ACHN (cell line): ENCODE results near the gene ZCCHC7.
A peak's percentile ranks its signal among the peaks of the same experiment; 100 is the strongest.
"Not testable (repeated sequence)": the region's sequence is repeated elsewhere in the genome, so short reads cannot be mapped to it uniquely, and the experiment has no call there.

Source experiments
- DNase-seq: peaks from one replicate; pipeline ENCODE4 v3.0.0-alpha.2; 2015
- in situ Hi-C: cut with HindIII; loops from 2 replicates; pipeline ENCODE4 v1.10.0; 2017; ENCODE audit warnings: low sequenced_read_pairs, low pct_ligation_motif_present, low pct_unique_long_range_greater_than_20kb

Gene ZCCHC7

GRCh38 chr9:37197158-37198038 is 77.0 kb downstream of the ZCCHC7 start:
- DNase-seq, result no peak
- in situ Hi-C loops, result no loop called here

DNA sequence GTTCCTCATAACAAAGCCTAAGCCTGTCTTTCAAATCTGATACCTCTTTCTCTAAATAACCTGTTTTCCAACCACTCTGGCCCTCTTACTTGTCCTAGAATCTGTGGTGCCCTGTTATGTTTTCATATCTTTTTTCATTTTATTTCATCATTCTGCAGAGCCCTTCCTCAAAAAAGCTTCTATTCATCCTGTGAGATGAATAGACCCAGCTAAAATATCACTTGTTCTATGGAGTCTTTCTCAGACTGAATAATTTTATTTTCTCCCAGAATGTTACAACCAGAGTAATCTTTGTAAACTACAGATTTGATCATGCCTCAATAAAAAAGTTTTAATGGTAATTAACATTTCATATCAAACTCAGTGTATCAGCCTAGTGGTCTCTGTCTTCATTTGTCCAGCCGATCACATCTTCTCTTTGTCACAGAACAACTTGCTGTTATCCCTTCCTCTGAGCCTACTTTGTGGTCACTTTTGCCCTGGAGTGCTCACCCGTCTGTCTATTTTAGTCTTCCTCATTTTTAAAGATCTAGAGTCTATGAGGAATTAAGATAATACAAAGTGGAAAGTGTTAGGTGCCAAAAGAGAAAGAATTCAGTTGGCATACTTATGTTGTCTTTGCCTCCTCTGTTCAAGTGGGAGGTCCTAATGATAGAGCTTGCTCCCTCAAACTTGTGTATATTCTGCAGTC is 77.8 kb downstream of the ZCCHC7 start:
- DNase-seq, result no peak
- in situ Hi-C loops, result no loop called here

- in situ Hi-C loops, result no loop called here
- no peak for DNase-seq
These were observed 78.5 kb downstream of the ZCCHC7 start for GRCh38 chr9:37198831-37199230.

DNA sequence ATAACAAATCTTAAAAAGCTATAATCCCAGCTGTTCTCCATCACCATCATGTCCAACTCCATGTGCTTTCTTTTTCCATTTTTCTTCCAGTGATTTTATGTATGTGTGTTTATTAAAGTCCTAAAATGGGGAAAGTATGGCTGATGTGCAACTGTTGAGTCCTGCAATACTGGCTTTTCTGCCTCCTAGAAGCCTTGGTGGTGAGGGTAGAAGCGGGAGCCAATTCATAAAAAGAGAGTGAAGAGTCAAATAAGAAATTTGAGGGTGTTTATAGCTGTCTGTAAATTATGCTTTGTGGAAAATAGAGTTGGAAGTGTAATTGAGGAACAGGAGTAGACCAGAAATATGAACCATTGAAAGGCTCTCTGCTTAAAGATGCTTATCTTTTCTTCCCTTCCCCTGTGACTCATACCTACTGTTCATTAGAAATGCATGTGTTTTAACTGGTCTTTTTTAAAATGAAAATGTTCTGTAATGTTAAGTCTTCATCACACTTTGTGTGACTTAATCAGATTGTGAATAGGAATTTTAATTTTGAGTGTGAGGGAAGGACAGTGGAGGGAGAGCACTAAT is 80.1 kb downstream of the ZCCHC7 start:
- in situ Hi-C loops, result no loop called here

GRCh38 chr9:37201581-37201980 is 81.2 kb downstream of the ZCCHC7 start:
- DNase-seq, result no peak
- in situ Hi-C loops, result no loop called here

More for the DNA sequence above, 80.1 kb downstream of the ZCCHC7 start:
- DNase-seq, result no peak

DNA sequence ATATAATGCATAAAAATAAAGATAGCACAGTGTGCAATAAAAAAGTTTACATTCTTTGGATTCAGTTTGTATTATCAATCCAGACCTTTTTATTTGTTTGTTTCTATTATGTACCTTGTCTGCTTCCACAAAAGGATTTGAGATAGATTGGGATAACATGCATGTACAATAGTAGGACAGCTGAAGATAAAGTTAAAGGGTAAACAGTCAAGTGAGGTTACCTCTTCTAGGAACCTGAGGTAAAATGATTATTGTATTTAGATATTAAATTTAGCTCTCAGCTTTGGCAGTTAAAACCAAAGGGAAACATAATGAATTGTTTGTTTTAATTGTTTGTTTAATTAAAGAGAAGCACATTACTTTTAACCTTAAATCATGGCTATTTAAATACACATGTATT is 81.7 kb downstream of the ZCCHC7 start:
- in situ Hi-C loops, result no loop called here

DNA sequence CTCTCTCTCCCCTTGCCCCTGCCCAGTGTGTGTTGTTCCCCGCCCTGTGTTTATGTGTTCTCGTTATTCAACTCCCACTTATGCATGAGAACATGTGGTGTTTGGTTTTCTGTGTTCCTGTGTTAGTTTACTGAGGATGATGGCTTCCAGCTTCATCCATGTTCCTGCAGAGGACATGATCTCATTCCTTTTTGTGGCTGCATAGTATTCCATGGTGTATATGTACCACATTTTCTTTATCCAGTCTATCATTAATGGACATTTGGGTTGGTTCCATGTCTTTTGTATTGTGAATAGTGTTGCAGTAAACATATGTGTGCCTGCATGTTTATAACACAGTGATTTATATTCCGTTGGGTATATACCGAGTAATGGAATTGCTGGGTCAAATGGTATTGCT is 83.1 kb downstream of the ZCCHC7 start:
- in situ Hi-C loops, DNase-seq: not testable (repeated sequence)

More for the DNA sequence above, 81.7 kb downstream of the ZCCHC7 start:
- DNase-seq, result no peak

DNA sequence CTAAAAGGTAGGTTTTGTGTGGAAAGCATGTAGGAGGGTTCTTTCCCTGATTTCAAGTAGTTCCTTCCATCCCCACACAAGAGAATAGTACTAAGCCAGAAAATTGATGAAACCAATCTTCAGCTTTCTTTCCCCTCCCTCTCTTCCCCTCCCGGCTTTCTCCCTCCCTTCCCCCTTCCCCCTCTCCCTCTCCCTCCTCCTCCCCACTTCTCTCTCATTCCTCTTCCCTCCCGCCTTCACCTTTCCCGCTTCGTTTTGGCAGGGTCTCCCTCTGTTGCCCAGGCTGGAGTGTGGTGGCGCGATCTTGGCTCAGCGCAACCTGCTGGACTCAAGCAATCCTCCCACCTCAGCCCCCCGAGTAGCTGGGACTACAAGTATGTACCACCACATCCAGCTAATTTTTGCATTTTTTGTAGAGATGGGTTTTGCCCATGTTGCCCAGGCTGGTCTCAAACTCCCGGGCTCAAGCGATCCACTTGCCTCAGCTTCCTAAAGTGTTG is 85.8 kb downstream of the ZCCHC7 start:
- in situ Hi-C loops, result no loop called here
- no peak for DNase-seq

DNA sequence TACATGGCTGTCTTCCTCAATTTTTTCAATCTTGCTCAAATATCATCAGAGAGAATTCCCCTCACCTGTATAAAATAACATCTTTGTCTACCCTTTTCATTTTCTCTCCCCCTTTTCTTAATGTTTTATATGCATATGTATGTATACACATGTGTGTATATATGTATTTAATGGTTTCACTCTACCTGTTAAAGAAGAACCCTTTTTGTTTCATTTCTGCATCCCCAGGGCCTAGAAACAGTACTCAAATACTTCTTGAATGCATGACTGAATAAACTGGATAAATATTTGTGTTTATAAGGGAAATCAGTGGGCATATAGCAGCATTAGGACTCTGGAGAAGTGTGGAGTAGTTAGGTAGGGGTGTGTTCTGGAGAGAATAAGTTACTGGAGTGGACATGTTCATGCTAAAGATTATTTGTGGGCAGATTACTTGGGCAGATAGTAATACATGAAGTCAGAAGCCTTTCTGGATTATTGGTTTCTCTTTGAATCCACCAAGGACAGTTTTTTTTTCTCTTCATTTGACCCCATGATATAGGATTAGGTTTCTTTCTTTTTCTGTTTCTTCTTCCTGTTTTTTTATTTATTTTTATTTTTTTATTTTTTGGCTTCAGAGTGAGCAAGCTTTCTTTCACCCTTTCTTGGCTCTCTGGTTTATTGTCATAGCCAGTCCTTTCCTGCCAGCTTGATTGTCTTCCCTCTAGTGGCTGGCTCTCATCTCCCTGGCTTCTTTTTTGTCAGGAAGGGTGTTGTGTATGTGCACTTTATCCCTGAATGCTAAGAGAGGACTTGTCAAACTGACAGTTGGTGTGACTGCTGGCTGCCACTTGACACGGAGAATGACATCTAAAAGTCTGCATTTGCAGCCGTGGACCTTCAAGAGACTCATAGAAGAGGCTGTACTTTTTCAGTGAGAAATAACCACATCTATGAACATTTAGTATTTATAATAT is 89.3 kb downstream of the ZCCHC7 start:
- peak; percentile 10 for DNase-seq
- in situ Hi-C loops, result no loop called here

- in situ Hi-C loops, result no loop called here
- DNase-seq, result no peak
These were observed 90.6 kb downstream of the ZCCHC7 start for GRCh38 chr9:37210737-37211523.

DNA sequence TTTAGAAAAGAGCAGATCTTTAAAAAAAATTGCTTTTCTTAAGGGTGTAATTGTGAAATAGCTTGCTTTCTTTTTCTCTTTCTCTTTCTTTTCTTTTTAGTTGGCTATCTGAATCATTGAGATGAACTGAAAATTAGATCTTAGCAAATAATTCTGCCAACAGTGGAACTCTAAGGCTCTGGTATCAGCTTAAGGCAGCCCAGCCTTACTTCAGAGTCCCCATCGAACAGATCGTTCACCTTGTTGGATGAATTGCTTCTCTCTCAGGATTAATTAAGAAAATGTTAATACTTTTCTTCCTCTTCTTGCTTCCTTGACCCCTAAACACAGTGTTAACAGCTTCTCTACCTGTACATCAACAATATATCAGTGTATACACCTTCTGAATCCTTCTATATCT is 92.1 kb downstream of the ZCCHC7 start:
- in situ Hi-C loops, result no loop called here
- DNase-seq, result no peak

DNA sequence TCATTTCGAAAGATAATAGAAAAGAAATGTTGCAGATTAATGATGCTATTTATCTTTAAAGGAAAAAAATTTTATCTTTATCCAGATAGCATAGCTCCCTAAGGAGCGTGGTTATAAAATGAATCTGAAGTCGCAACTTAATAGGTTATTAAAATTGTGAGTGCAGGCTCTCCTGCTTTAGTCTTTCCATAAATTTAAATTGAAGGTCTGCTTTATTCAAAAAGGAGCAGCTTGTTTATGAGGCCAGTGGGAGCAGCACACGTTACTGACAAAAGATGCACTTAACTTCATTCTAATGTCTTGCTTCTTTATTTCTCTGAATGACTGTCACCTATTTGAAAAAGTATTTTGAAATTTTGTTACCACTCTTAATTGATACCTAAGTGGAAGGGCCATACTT is 95.0 kb downstream of the ZCCHC7 start:
- no peak for DNase-seq
- in situ Hi-C loops, result no loop called here

DNA sequence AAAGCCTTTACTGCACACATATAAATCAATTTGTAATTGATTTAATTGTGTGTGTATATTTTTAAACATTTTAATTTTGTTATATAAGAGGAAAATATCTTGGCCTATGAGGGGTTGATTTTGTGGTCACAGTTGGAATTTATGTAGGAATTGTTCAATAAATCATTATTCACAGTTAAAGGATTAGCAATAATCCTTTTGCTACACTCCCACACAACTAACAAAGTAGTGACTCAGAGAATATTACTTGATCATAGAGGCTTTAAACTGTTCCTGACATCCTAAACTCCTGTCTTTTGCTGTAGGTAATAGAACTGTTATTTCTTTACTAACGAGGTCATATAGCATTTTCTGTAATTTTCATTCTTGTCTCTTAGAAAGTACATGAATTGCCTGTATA is 95.5 kb downstream of the ZCCHC7 start:
- no peak for DNase-seq
- in situ Hi-C loops, result no loop called here

DNA sequence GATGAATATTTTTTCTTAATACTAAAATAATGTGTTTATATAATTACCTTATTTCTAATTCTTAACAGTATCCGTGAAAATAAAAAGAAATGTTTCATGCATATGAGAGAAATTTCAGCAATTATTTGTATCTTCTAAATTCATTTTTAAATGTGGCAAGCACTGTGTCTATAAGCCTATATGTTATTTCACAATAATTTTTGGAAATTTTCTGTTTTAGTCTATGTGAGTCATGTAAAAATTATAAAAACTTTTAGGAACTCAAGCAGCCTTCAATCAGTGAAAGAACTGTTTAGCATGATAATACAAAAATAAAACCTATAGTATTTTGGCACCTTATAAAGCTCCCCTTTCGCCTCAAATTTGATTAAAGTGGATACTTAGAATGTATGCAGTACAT is 96.8 kb downstream of the ZCCHC7 start:
- DNase-seq, result no peak
- in situ Hi-C loops, result no loop called here

DNA sequence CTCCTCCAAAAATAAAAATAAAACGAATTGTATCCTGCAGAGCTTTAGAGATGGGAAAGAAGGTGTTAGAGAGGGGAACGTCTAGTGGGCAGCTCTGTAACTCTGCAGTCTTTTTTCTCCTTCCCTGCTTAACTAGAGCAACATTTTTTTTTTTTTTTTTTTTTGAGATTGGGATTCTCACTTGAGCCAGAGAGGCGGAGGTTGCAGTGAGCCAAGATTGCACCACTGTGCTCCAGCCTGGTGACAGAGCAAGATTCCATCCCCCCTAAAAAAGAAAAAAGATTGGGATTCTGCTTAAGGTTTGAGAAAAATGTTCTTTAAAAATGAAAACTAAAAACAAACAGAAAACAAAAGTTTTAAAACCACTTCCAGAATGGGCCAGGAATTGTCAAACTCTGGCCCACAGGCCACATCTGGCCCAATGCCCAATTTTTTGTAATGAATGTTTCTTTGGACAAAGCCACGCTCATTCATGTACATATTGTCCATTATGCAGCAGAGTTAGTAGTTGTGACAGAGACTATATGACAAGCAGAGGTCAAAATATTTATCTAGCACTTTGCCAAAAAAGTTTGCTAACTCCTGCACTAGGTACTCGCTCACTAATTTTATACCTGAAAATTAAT is 98.5 kb downstream of the ZCCHC7 start:
- in situ Hi-C loops, result no loop called here
- DNase-seq, result no peak

DNA sequence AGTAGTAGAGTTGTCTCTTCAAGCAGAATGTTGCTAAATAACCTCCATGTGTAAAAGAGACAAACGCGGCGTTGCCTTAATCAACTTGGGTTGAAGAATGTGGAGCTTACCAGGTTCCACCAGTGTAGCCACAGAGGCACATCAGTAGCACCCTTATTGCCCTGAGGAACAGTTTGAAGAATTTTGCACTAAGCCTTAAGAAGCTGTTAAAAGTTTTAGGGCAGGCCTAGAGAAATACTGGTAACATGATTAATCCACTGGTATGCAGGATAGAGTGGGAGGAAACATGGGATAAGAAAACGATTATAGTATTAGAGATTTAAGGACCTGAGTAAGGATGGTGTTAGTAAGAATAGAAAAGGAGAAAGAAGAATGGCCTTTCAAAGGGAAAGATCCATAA is 100.6 kb downstream of the ZCCHC7 start:
- in situ Hi-C loops, result no loop called here
- no peak for DNase-seq

- DNase-seq, result no peak
- in situ Hi-C loops, result no loop called here
These were observed 101.2 kb downstream of the ZCCHC7 start for GRCh38 chr9:37221489-37222106.
